GM21528 (cell line): Measurements from ENCODE around the gene RPN2.

Experiments used
- ATAC-seq: cut with Tn5 transposase; IDR thresholded peaks from one replicate; pipeline ENCODE4 v1.9.1; 2021; ENCODE audit warnings: mild to moderate bottlenecking, moderate library complexity; ENCODE audit not compliant: unreplicated experiment, low FRiP score

The RPN2 gene

DNA sequence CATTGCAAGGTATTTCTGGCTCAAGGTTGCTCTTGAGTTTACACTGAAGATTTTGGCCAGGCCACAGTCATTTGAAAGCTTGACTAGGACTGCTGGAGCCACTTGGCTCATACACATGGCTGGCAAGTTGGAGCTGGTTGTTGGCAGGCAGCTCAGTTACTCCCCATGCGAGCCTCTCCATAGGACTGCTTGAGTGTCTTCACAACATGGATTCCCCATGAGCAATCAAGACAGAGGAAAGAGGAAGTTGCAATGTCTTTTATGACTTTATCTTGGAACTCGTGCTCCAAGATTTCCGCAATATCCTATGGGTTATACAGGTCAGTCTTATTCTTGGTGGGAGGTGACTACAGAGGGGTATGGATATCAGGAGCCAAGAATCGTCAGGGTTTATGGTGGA, 109.0 kb downstream of the RPN2 start:
- no peak for ATAC-seq

DNA sequence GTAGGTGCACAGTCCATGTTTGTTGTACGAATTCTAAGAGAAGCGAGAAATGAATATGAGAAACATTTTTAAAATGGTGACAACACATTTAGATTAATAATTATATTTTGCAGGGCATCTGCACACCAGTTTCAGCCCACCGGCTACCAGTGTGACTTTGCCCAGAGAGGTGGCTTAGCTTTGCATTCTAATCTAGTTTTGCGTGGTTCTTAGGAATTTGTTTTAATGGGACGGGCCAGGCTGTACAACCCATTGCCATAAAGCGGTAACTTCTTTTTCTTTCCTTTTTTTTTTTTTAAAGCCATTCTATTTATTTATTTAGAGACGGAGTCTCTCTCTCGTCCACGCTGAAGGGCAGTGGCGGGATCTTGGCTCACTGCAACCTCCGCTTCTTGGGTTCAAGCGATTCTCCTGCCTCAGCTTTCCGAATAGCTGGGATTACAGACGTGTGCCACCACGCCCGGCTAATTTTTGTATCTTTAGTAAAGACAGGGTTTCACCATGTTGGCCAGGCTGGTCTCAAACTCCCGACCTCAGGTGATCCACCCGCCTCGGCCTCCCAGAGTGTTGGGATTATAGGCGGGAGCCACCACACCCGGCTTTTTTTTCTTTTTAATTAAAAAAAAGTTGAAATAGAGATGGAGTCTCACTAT, 111.2 kb downstream of the RPN2 start:
- ATAC-seq = no peak
